Measurements from ENCODE around the gene PLPP4. TPM values are rescaled to one million over a fixed set of nuclear protein-coding genes. Genes with fewer than 3 reads are reported as not detected.

The PLPP4 gene
- total and polyA plus RNA-seq, 2 experiments from 2014 or later, result 0.74 to 1.0 TPM

DNA sequence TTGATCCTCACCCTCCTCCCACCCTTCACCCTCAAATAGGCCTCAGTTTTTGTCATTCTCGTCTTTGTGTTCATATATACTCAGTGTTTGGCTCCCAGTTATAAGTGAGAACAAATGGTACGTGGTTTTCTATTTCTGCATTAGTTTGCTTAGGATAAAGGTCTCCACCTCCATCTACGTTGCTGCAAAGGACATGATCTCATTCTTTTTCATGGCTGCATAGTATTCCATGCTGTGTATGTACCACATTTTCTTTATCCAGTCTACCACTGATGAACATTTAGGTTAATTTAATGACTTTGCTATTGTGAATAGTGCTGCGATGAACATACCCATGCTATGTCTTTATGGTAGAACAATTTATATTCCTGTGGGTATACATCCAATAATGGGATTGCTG, 91.2 kb downstream of the PLPP4 start:
- no peak for DNase-seq (ENCODE audit: low read depth in 1 of 2, low spot score in 1 of 2)
- Histone ChIP-seq H3K27ac (no peak overlapping the region), H3K36me3 (no peaks in the 10 kb centered on the region), H3K9me3 (ENCODE audit: low read depth) (no peaks in the 10 kb centered on the region), H3K4me3 (no peak overlapping the region), H3K27me3 (no peaks in the 10 kb centered on the region), H3K4me1 (ENCODE audit: low read depth) (no peaks in the 10 kb centered on the region)
- TF ChIP-seq, protein P1, sequence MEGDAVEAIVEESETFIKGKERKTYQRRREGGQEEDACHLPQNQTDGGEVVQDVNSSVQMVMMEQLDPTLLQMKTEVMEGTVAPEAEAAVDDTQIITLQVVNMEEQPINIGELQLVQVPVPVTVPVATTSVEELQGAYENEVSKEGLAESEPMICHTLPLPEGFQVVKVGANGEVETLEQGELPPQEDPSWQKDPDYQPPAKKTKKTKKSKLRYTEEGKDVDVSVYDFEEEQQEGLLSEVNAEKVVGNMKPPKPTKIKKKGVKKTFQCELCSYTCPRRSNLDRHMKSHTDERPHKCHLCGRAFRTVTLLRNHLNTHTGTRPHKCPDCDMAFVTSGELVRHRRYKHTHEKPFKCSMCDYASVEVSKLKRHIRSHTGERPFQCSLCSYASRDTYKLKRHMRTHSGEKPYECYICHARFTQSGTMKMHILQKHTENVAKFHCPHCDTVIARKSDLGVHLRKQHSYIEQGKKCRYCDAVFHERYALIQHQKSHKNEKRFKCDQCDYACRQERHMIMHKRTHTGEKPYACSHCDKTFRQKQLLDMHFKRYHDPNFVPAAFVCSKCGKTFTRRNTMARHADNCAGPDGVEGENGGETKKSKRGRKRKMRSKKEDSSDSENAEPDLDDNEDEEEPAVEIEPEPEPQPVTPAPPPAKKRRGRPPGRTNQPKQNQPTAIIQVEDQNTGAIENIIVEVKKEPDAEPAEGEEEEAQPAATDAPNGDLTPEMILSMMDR (IDR thresholded peaks at IDR 0.05; ENCODE audit: low read depth, low read length), result no peak

DNA sequence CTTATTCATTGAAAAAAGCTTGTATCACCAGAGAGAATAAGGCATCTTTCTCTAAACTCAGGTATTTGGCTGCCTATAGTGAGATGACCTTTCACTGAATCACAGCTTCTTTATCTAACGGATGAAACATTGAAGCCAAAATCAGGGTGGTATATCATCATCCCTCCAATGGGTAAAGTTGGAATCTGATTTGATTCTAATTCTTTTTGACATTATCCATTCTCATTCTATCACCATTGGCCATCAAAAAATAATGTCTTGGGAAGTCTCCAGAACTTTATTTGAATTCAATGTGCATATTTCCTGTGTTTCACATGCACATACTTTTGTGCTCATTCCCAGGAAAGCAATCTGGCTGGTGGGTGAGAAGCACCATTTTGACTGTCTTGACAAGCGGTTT, 95.2 kb downstream of the PLPP4 start:
- Histone ChIP-seq H3K36me3 (no peaks in the 10 kb centered on the region), H3K4me1 (ENCODE audit: low read depth) (peaks cover 8% of the 10 kb centered on the region), H3K9me3 (ENCODE audit: low read depth) (no peaks in the 10 kb centered on the region), H3K4me3 (no peak overlapping the region), H3K27ac (no peak overlapping the region), H3K27me3 (no peaks in the 10 kb centered on the region)
- TF ChIP-seq, protein P1 (IDR thresholded peaks at IDR 0.05; ENCODE audit: low read depth, low read length), result no peak
- DNase-seq (ENCODE audit: low read depth in 1 of 2, low spot score in 1 of 2), result no peak

DNA sequence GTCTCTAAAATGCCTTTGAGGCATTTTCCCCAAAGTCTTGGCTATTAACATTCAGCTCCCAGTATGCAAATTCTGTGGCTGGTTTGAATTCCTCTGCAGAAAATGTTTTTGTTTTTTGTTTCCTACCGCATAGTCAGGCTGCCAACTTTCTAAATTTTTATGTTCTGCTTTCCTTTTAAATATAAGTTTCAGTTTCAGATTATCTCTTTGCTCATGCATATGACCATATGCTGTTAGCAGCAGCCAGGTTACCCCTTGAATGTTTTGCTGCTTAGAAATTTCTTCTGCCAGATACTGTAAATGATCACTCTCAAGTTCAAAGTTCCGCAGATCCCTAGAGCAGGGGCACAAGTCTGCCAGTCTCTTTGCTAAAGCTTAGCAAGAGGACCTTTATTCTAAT, 96.9 kb downstream of the PLPP4 start:
- Histone ChIP-seq H3K4me3 (no peak overlapping the region), H3K27me3 (no peaks in the 10 kb centered on the region), H3K4me1 (ENCODE audit: low read depth) (peaks cover 8% of the 10 kb centered on the region), H3K27ac (no peak overlapping the region), H3K9me3 (ENCODE audit: low read depth) (no peaks in the 10 kb centered on the region), H3K36me3 (no peaks in the 10 kb centered on the region)
- no peak for DNase-seq (ENCODE audit: low read depth in 1 of 2, low spot score in 1 of 2)
- TF ChIP-seq, protein P1 (IDR thresholded peaks at IDR 0.05; ENCODE audit: low read depth, low read length), result no peak

DNA sequence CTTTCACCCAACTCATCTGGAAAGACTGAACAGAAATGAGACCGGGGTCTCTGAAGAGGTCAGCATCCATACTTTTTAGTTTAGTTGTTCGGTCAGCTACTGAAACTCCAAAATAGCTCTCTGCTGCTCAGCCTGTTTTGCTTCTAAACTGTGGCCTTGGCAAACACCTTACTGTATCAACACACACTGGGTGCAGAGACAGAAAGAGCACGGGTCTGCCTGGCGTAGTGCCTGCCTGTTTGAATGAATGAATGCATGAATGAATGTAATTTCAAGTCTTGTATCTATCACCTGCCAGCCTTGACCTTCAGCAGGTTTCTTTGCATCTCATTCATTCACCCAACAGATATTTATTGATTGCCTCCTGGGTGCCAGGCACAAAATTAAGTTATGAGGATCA, 98.4 kb downstream of the PLPP4 start:
- Histone ChIP-seq H3K9me3 (ENCODE audit: low read depth) (no peaks in the 10 kb centered on the region), H3K36me3 (no peaks in the 10 kb centered on the region), H3K4me1 (ENCODE audit: low read depth) (peaks cover 8% of the 10 kb centered on the region), H3K4me3 (no peak overlapping the region), H3K27me3 (no peaks in the 10 kb centered on the region), H3K27ac (no peak overlapping the region)
- no peak for DNase-seq (ENCODE audit: low read depth in 1 of 2, low spot score in 1 of 2)
- TF ChIP-seq, protein P1 (IDR thresholded peaks at IDR 0.05; ENCODE audit: low read depth, low read length), result no peak

DNA sequence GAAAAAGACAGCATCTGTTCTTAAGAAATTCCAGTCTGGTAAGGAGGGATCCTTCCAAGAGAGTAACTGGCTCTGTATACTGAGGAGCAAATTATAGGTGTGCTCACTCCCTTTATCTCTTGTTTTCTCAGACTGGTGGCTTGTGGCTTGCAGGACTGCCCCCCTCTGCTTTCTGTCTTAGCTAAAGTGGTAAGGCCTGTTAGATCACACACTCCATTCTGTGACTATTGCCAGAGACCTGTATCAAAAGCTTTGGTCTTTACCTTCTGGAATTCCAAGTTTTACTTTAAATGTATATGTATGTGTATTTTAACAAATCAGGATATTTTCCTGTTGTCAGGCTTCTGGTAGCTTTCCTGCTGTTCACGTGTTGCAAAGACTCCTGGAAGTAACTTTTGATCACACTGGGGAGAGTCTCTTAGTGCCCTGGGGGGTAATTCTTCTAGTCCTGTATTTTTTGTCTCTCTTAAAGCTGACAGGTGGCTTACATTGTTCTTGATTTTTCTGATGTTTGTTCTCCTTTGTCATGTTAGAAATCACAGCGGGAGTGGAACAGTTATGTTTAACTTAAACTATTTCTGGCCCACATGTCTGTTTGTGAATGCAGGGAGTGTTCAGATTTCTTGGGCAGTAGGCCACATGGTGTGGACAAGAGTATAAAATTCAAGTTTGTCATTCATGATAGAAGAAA, 99.0 kb downstream of the PLPP4 start:
- H3K4me1 ChIP-seq (ENCODE audit: low read depth), result peaks cover 8% of the 10 kb centered on the region
- no peak overlapping the region for H3K4me3 ChIP-seq
- no peaks in the 10 kb centered on the region for H3K9me3 ChIP-seq (ENCODE audit: low read depth)
- no peak overlapping the region for H3K27ac ChIP-seq
- TF ChIP-seq, protein P1 (IDR thresholded peaks at IDR 0.05; ENCODE audit: low read depth, low read length), result no peak
- no peaks in the 10 kb centered on the region for H3K27me3 ChIP-seq
- H3K36me3 ChIP-seq, result no peaks in the 10 kb centered on the region
- DNase-seq (ENCODE audit: low read depth in 1 of 2, low spot score in 1 of 2), result no peak

Data from cardiac muscle cell (in vitro differentiated cells and primary cell).